GM12878 (cell line): Measurements from ENCODE around the gene GMDS. TPM values are rescaled to one million over a fixed set of nuclear protein-coding genes. Genes with fewer than 3 reads are reported as not detected.

ENCODE experiments used
- ATAC-seq: fragments of 200-7000 bp; cut with Tn5 transposase; 3 replicates; pipeline ENCODE4 v1.9.1; 2020; ENCODE audit warnings: mild to moderate bottlenecking, moderate library complexity
- BruUV-seq: library from RNA; stranded (reverse); fragments of 400-500 nt; replicated peaks from 2 replicates; lab custom pipeline; 2021; lab: Mats Ljungman, UMichigan
- CTCF ChIA-PET: fragments of 300-600 bp; sonication (Branson Sonifier 250); formaldehyde crosslinking; extraction: SDS; loops from one replicate; lab custom pipeline; 2021; ENCODE audit warnings: inconsistent platforms; lab: Yijun Ruan, JAX
- POLR2A ChIA-PET: fragments of 350-600 bp; formaldehyde crosslinking; extraction: SDS; loops from one replicate; lab custom pipeline; 2021; ENCODE audit warnings: inconsistent platforms; lab: Charles Lee
- RAD21 ChIA-PET: fragments of 300-600 bp; sonication (Branson Sonifier 250); formaldehyde crosslinking; loops from one replicate; lab custom pipeline; 2023; ENCODE audit warnings: antibody characterized with exemption; ENCODE audit not compliant: unreplicated experiment; lab: Charles Lee
- SMC1A ChIA-PET: fragments of 300-600 bp; sonication (Branson Sonifier 250); formaldehyde crosslinking; loops from one replicate; lab custom pipeline; 2023; ENCODE audit not compliant: unreplicated experiment, uncharacterized antibody; lab: Charles Lee
- DNase-seq: peaks from one replicate; pipeline ENCODE4 v3.0.0-alpha.2; 2011; ENCODE audit warnings: low read depth, low spot score
- FAIRE-seq: peaks from 3 replicates; lab custom pipeline; 2011; peaks lifted over from hg19 to GRCh38; lab: Jason Lieb, UNC
- H2AFZ ChIP-seq: 2 replicates; pipeline ENCODE4 v1.6.0; 2011; ENCODE audit warnings: low read depth, low read length, control low read depth; ENCODE audit not compliant: control insufficient read depth
- H3K27ac ChIP-seq: 2 replicates; pipeline ENCODE4 v1.5.1; 2011; ENCODE audit warnings: control low read depth; ENCODE audit not compliant: control insufficient read depth, insufficient read depth
- H3K27me3 ChIP-seq, 2 experiments: replicated peaks in 1 of 2; 2 replicates each; pipeline versions ENCODE4 v1.6.0 to v1.6.1; 2011; ENCODE audit warnings: low read length in 1 of 2; ENCODE audit not compliant: control insufficient read depth in 2 of 2, insufficient read depth in 2 of 2
- H3K36me3 ChIP-seq, 2 experiments: 2 replicates each; pipeline ENCODE4 v1.5.1; 2011; ENCODE audit warnings: low read length in 1 of 2; ENCODE audit not compliant: control insufficient read depth in 2 of 2, insufficient read depth in 2 of 2
- H3K4me1 ChIP-seq: 2 replicates; pipeline ENCODE4 v1.6.1; 2011; ENCODE audit warnings: mild to moderate bottlenecking, low read length, moderate library complexity, mixed read lengths; ENCODE audit not compliant: control insufficient read depth, insufficient read depth
- H3K4me2 ChIP-seq: 2 replicates; pipeline ENCODE4 v1.6.0; 2011; ENCODE audit warnings: control low read depth; ENCODE audit not compliant: control insufficient read depth, insufficient read depth
- H3K4me3 ChIP-seq: fragments of 200-600 bp; sonication (generic); 2 replicates; pipeline ENCODE4 v1.5.1; 2016
- H3K79me2 ChIP-seq: 2 replicates; pipeline ENCODE4 v1.6.0; 2011; ENCODE audit warnings: low read length; ENCODE audit not compliant: control insufficient read depth, insufficient read depth
- H3K9ac ChIP-seq: 2 replicates; pipeline ENCODE4 v1.8.0; 2011; ENCODE audit warnings: low read length, control low read depth, mixed read lengths; ENCODE audit not compliant: control insufficient read depth, insufficient read depth
- H3K9me3 ChIP-seq: replicated peaks from 3 replicates; pipeline ENCODE4 v1.5.1; 2011; ENCODE audit warnings: mild to moderate bottlenecking, low read length; ENCODE audit not compliant: control insufficient read depth, insufficient read depth
- H4K20me1 ChIP-seq: 2 replicates; pipeline ENCODE4 v1.6.0; 2011; ENCODE audit not compliant: control insufficient read depth, insufficient read depth
- CBX5 ChIP-seq: sonication (generic); IDR thresholded peaks from 2 replicates; pipeline ENCODE4 v1.6.1; 2016; ENCODE audit warnings: low read depth, moderate library complexity, mild to moderate bottlenecking, inconsistent platforms
- EP300 ChIP-seq, 2 experiments: fragments of 150-350 bp in 1 of 2; IDR thresholded peaks; 2 replicates each; pipeline ENCODE4 v1.6.1; 2011 to 2012; ENCODE audit warnings: low read depth in 2 of 2, low read length in 2 of 2, borderline replicate concordance in 1 of 2, improper control_type of control experiment in 1 of 2, inconsistent platforms in 1 of 2; ENCODE audit not compliant: control insufficient read depth in 1 of 2
- HDGF ChIP-seq: fragments of 450-650 bp; IDR thresholded peaks from 2 replicates; pipeline ENCODE4 v1.6.1; 2016; ENCODE audit warnings: antibody characterized with exemption
- IKZF2 ChIP-seq, 2 experiments: fragments of 450-650 bp; IDR thresholded peaks; 2 replicates each; pipeline ENCODE4 v1.6.1; 2017; ENCODE audit warnings: mild to moderate bottlenecking in 2 of 2, moderate library complexity in 2 of 2
- NBN ChIP-seq: fragments of 450-650 bp; IDR thresholded peaks from 2 replicates; pipeline ENCODE4 v1.6.1; 2016
- NR2C1 ChIP-seq: fragments of 450-650 bp; IDR thresholded peaks from 2 replicates; pipeline ENCODE4 v1.6.1; 2017; ENCODE audit warnings: antibody characterized with exemption, mild to moderate bottlenecking, moderate library complexity
- RAD51 ChIP-seq: fragments of 450-650 bp; IDR thresholded peaks from 2 replicates; pipeline ENCODE4 v1.6.1; 2016; ENCODE audit warnings: moderate library complexity, mild to moderate bottlenecking, inconsistent platforms
- RBBP5 ChIP-seq: fragments of 200-600 bp; sonication (generic); conservative IDR thresholded peaks from 2 replicates; pipeline ENCODE4 v1.6.1; 2016
- RUNX3 ChIP-seq: IDR thresholded peaks from 2 replicates; pipeline ENCODE4 v1.6.1; 2012; ENCODE audit warnings: low read length, inconsistent platforms
- SMC3 ChIP-seq: IDR thresholded peaks from 2 replicates; pipeline ENCODE4 v1.6.1; 2011; ENCODE audit warnings: low read length, improper control_type of control experiment, borderline replicate concordance
- ZBED1 ChIP-seq: IDR thresholded peaks from 2 replicates; pipeline ENCODE4 v1.6.1; 2016; ENCODE audit warnings: borderline replicate concordance
- ZNF24 ChIP-seq: fragments of 450-650 bp; IDR thresholded peaks from 2 replicates; pipeline ENCODE4 v1.6.1; 2017; ENCODE audit warnings: antibody characterized with exemption, mild to moderate bottlenecking
- WGBS: methylation state at CpG from one replicate; pipeline ENCODE4 v1.1.6; 2016; ENCODE audit warnings: low lambda C conversion rate; ENCODE audit not compliant: insufficient replicate concordance, insufficient coverage; ENCODE audit errors: missing lambda C conversion rate; 5-methylcytosine and 5-hydroxymethylcytosine counted together
- in situ Hi-C: fragments of 300-500 bp; cut with MboI; formaldehyde crosslinking; loops from 9 replicates; pipeline ENCODE4 v1.14.3; 2018; ENCODE audit warnings: mixed read lengths
- intact Hi-C: fragments of 100-400 bp; cut with micrococcal nuclease; formaldehyde crosslinking; loops from one replicate; pipeline ENCODE4 v1.14.2; 2022; ENCODE audit not compliant: unreplicated experiment
- polyA plus RNA-seq, 11 experiments: library from polyadenylated mRNA; depleted of rRNA in 4 of 11; unstranded in 6 of 11; stranded (reverse) in 5 of 11; fragments of >200 nt; fragmentation: Nextera tagmentation in 4 of 11; fragmentation: Illumina TruSeq in 1 of 11; extraction: Ambion mirVana in 4 of 11; extraction: Trizol in 1 of 11; gene quantifications; 1 replicate in 1 of 11; 2 replicates in 10 of 11; pipeline versions ENCODE4 v1.2.1 to v1.2.3, GENCODE V29; 2011 to 2016; ENCODE audit warnings: inconsistent platforms in 2 of 11, missing spikeins in 2 of 11, low read depth in 1 of 11
- total RNA-seq, 4 experiments: library from RNA; depleted of rRNA in 3 of 4; stranded (reverse); fragments of >200 nt in 3 of 4; fragmentation: Illumina TruSeq in 1 of 4; extraction: Trizol in 1 of 4; gene quantifications; 2 replicates each; pipeline versions ENCODE4 v1.2.1 to v1.2.3, GENCODE V29; 2013 to 2021
- TF ChIP-seq, protein P1 (sequence below): fragments of 450-650 bp; IDR thresholded peaks from 2 replicates; pipeline ENCODE4 v1.6.1; 2014; ENCODE audit warnings: mild to moderate bottlenecking
- TF ChIP-seq, protein P2 (sequence below): IDR thresholded peaks from 2 replicates; pipeline ENCODE4 v1.6.1; 2011; ENCODE audit warnings: low read depth, mild to moderate bottlenecking, low read length, moderate library complexity, borderline replicate concordance; ENCODE audit errors: extremely low read depth
- TF ChIP-seq, protein P3 (sequence below): fragments of 150-350 bp; IDR thresholded peaks from 2 replicates; pipeline ENCODE4 v1.6.1; 2014; ENCODE audit warnings: mild to moderate bottlenecking, low read depth, low read length
- TF ChIP-seq, protein P4 (sequence below): fragments of 450-650 bp; conservative IDR thresholded peaks from 2 replicates; pipeline ENCODE4 v1.6.1; 2017; ENCODE audit warnings: mild to moderate bottlenecking, moderate library complexity
- TF ChIP-seq, protein P5 (sequence below): fragments of 450-650 bp; IDR thresholded peaks from 2 replicates; pipeline ENCODE4 v1.6.1; 2016; ENCODE audit warnings: mild to moderate bottlenecking

GMDS gene
- total and polyA plus RNA-seq, 10 of the 15 experiments (the other 5 are each of a cell fraction or from before 2014, with no cell fraction given) = 0.61 to 53.8 (median 29.3) TPM

DNA sequence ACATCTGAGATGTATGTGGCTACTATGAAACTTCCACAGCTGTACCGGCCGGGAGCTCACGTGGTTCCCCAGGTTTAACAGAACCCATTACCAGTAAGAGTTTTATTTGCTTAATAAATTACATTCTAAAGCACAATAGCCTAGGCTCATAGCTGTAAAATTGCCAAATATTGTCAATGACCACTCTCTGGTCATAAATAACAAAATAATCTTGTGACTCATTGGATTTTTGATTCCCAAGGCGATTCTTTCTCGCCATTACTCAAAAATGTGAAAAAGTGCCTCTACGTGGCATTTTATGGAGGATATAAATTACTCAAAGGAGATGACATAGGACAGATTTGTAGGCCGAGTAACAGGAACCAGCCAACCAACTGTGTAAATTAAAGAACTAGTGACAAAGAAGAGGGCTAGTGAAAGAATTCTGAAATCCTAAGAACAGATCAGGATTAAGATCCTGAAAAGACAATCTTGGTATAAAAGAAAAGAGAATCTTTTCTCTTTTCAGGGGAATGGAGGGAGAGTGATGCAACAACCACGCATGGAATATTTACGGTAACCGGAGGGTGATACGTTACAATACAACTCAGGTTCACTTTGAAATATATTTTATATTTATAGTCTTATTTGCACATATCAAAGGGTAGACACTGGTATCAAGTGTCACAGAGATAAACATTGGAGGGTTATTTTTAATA, 436.0 kb downstream of the GMDS start:
- no peak overlapping the region for H3K9ac ChIP-seq
- H2AFZ ChIP-seq = no peak overlapping the region
- H3K27ac ChIP-seq = no peak overlapping the region
- ATAC-seq (no peak), FAIRE-seq (no peak), DNase-seq (no peak)
- BruUV-seq = no TSS peak
- H3K9me3 ChIP-seq = no peaks in the 10 kb centered on the region
- no peak overlapping the region for H3K4me3 ChIP-seq
- ChIA-PET SMC1A (interaction anchor here (1.3 to 2.1 kb wide), 4 partner anchors 12 to 64 kb away, joined by 3 to 6 read pairs (median 4); no protein-coding TSS in a partner anchor), RAD21 (no interaction called here), POLR2A (no interaction called here), CTCF (interaction anchor here (1.0 to 1.1 kb wide), 2 partner anchors 14 to 399 kb away, joined by 3 to 4 read pairs; no protein-coding TSS in a partner anchor)
- WGBS = 86% methylated on average over 11 of the region's 11 CpGs
- H3K79me2 ChIP-seq = no peaks in the 10 kb centered on the region
- in situ Hi-C loops (no loop called here), intact Hi-C loops (no loop called here)
- TF ChIP-seq IKZF2 (IDR thresholded peaks at IDR 0.05) = no peak
- TF ChIP-seq HDGF = no peak
- TF ChIP-seq, protein P1, sequence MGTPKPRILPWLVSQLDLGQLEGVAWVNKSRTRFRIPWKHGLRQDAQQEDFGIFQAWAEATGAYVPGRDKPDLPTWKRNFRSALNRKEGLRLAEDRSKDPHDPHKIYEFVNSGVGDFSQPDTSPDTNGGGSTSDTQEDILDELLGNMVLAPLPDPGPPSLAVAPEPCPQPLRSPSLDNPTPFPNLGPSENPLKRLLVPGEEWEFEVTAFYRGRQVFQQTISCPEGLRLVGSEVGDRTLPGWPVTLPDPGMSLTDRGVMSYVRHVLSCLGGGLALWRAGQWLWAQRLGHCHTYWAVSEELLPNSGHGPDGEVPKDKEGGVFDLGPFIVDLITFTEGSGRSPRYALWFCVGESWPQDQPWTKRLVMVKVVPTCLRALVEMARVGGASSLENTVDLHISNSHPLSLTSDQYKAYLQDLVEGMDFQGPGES = no peak
- TF ChIP-seq NR2C1 = no peak
- TF ChIP-seq, protein P2, sequence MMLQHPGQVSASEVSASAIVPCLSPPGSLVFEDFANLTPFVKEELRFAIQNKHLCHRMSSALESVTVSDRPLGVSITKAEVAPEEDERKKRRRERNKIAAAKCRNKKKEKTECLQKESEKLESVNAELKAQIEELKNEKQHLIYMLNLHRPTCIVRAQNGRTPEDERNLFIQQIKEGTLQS = no peak
- TF ChIP-seq, protein P3, sequence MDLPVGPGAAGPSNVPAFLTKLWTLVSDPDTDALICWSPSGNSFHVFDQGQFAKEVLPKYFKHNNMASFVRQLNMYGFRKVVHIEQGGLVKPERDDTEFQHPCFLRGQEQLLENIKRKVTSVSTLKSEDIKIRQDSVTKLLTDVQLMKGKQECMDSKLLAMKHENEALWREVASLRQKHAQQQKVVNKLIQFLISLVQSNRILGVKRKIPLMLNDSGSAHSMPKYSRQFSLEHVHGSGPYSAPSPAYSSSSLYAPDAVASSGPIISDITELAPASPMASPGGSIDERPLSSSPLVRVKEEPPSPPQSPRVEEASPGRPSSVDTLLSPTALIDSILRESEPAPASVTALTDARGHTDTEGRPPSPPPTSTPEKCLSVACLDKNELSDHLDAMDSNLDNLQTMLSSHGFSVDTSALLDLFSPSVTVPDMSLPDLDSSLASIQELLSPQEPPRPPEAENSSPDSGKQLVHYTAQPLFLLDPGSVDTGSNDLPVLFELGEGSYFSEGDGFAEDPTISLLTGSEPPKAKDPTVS = no peak
- no peak for TF ChIP-seq RAD51
- TF ChIP-seq, protein P4, sequence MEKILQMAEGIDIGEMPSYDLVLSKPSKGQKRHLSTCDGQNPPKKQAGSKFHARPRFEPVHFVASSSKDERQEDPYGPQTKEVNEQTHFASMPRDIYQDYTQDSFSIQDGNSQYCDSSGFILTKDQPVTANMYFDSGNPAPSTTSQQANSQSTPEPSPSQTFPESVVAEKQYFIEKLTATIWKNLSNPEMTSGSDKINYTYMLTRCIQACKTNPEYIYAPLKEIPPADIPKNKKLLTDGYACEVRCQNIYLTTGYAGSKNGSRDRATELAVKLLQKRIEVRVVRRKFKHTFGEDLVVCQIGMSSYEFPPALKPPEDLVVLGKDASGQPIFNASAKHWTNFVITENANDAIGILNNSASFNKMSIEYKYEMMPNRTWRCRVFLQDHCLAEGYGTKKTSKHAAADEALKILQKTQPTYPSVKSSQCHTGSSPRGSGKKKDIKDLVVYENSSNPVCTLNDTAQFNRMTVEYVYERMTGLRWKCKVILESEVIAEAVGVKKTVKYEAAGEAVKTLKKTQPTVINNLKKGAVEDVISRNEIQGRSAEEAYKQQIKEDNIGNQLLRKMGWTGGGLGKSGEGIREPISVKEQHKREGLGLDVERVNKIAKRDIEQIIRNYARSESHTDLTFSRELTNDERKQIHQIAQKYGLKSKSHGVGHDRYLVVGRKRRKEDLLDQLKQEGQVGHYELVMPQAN = no peak
- TF ChIP-seq, protein P5, sequence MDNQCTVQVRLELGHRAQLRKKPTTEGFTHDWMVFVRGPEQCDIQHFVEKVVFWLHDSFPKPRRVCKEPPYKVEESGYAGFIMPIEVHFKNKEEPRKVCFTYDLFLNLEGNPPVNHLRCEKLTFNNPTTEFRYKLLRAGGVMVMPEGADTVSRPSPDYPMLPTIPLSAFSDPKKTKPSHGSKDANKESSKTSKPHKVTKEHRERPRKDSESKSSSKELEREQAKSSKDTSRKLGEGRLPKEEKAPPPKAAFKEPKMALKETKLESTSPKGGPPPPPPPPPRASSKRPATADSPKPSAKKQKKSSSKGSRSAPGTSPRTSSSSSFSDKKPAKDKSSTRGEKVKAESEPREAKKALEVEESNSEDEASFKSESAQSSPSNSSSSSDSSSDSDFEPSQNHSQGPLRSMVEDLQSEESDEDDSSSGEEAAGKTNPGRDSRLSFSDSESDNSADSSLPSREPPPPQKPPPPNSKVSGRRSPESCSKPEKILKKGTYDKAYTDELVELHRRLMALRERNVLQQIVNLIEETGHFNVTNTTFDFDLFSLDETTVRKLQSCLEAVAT = no peak
- no peak for TF ChIP-seq CBX5
- TF ChIP-seq RBBP5 = no peak
- TF ChIP-seq NBN = no peak
- no peak for TF ChIP-seq ZBED1
- TF ChIP-seq EP300 (IDR thresholded peaks at IDR 0.05; ENCODE audit: borderline replicate concordance in 1 of 2, control insufficient read depth in 1 of 2, low read depth in 2 of 2, low read length in 2 of 2) = no peak
- no peak for TF ChIP-seq RUNX3
- no peak for TF ChIP-seq ZNF24
- TF ChIP-seq SMC3 = no peak
- no peaks in the 10 kb centered on the region for H3K27me3 ChIP-seq
- H3K4me1 ChIP-seq = no peaks in the 10 kb centered on the region
- H4K20me1 ChIP-seq = no peaks in the 10 kb centered on the region
- no peak overlapping the region for H3K4me2 ChIP-seq
- H3K36me3 ChIP-seq = no peaks in the 10 kb centered on the region
